GM21360 (cell line): ENCODE measurements around the gene KLK4.

Experiments
- ATAC-seq: cut with Tn5 transposase; IDR thresholded peaks from one replicate; pipeline ENCODE4 v1.9.1; 2021; ENCODE audit warnings: mild to moderate bottlenecking, moderate library complexity; ENCODE audit not compliant: unreplicated experiment

Gene KLK4

DNA sequence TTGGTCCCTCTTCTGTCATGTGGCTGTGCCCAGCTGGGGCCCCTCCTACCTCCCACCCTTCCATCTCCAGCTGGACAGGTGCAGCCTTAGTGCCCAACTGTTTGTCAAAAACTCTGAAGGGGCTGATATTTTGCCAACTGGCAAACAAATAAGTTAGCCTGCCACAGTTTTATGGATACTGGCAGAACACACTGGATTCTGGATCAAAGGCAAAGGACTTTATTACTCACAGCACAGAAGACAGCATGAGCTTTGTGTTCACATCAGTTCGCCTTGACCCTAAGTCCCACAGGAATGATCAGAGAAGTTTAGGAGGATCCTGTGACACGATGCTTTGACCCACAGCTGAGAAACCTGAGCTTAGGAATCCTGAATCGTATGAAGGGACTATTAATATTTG, 21.6 kb downstream of the KLK4 start:
- no peak for ATAC-seq

DNA sequence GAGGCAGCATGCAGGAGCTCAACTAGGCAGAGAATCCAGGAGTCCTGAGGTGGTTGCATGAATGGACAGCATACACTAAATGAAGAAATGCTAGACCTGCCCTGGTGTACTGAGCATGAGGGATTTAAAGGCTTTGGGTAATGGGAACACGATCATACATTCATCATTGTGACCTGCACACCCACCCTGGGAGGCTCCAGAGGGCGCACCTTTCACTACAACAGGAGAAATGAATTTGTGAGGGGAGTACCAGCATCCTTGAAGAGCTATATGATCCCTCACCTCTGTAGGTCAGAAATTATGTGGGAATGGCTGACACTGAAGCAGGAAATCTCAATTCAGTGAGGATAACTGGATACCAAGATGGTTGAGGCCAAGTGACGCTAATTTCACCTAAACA, 29.0 kb downstream of the KLK4 start:
- no peak for ATAC-seq

DNA sequence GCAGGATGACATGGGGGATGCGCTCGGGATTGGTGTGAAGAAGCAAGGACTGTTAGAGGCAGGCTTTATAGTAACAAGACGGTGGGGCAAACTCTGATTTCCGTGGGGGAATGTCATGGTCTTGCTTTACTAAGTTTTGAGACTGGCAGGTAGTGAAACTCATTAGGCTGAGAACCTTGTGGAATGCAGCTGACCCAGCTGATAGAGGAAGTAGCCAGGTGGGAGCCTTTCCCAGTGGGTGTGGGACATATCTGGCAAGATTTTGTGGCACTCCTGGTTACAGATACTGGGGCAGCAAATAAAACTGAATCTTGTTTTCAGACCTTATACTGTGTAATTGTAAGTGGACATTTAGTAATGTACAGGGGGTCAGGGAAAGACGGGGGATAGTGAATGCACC, 31.0 kb downstream of the KLK4 start:
- no peak for ATAC-seq

DNA sequence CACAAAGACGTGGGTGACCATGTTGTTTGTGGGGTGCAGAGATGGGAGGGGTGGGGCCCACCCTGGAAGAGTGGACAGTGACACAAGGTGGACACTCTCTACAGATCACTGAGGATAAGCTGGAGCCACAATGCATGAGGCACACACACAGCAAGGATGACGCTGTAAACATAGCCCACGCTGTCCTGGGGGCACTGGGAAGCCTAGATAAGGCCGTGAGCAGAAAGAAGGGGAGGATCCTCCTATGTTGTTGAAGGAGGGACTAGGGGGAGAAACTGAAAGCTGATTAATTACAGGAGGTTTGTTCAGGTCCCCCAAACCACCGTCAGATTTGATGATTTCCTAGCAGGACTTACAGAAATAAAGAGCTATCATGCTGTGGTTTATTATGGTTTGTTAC, 32.3 kb downstream of the KLK4 start:
- no peak for ATAC-seq

DNA sequence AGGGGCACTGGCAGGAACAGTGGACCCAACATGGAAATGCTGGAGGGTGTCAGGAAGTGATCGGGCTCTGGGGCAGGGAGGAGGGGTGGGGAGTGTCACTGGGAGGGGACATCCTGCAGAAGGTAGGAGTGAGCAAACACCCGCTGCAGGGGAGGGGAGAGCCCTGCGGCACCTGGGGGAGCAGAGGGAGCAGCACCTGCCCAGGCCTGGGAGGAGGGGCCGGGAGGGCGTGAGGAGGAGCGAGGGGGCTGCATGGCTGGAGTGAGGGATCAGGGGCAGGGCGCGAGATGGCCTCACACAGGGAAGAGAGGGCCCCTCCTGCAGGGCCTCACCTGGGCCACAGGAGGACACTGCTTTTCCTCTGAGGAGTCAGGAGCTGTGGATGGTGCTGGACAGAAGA, 33.9 kb downstream of the KLK4 start:
- ATAC-seq: no peak

DNA sequence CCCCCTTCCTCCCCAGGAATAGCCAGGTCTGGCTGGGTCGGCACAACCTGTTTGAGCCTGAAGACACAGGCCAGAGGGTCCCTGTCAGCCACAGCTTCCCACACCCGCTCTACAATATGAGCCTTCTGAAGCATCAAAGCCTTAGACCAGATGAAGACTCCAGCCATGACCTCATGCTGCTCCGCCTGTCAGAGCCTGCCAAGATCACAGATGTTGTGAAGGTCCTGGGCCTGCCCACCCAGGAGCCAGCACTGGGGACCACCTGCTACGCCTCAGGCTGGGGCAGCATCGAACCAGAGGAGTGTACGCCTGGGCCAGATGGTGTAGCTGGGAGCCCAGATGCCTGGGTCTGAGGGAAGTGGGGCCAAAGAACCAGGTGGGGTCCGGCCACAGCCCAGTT, 34.7 kb downstream of the KLK4 start:
- ATAC-seq: no peak

DNA sequence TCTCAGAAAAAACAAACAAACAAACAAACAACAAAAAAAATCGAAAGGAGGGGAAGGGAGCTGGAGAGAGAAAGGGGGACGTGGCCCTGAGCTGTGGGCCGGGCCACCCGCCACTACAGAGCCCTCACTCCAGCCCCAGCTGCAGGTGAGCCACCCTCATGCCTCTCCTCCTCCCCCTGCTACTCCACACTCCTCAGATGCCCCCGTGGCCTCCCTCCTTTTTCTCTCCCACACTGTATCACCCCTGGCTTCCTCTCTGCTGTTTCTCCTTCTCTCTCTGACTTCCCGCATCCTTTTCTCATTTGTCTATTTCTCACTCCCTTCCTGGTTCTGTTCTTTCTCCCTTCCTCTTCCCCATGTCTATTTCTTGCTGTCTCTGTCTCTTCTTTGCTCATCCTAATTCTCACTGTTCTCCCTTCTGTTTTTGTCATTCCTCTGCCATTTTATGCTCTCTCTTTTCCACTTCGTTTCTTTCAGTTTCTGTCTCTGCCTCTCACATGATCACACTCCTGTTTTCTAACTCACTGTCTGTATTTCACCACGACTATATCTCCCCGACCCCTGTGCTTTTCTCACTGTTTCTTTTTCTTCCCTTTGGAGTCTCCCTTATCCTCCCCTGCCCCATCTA, 35.3 kb downstream of the KLK4 start:
- no peak for ATAC-seq

DNA sequence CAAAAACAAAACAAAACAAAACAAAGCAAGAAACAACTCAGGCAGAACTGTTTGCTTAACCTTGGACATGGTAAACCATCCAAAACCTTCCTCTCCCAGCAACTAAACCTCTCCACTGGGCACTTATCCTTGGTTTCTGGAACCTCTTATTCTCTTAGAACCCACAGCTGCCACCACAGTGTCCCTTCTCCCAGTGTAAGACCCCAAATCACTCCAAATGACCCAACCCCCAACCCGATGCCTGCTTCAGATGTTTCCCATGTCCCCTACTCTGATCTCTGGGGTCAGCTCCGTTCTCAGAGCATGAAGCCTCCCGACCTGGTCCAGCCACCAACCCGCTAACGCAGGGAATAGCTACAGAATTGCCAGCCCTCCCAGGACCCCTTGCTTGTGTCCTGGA, 37.0 kb downstream of the KLK4 start:
- ATAC-seq: no peak

DNA sequence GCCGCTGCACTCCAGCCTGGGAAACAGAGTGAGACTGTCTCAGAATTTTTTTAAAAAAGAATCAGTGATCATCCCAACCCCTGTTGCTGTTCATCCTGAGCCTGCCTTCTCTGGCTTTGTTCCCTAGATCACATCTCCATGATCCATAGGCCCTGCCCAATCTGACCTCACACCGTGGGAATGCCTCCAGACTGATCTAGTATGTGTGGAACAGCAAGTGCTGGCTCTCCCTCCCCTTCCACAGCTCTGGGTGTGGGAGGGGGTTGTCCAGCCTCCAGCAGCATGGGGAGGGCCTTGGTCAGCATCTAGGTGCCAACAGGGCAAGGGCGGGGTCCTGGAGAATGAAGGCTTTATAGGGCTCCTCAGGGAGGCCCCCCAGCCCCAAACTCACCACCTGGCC, 38.1 kb downstream of the KLK4 start, which contains the start of gene KLK2:
TSS of gene KLK2 (plus strand) at position 384 of the 400 bp plus-strand sequence. CDS start 35 bp downstream, outside the sequence.
- no peak for ATAC-seq

DNA sequence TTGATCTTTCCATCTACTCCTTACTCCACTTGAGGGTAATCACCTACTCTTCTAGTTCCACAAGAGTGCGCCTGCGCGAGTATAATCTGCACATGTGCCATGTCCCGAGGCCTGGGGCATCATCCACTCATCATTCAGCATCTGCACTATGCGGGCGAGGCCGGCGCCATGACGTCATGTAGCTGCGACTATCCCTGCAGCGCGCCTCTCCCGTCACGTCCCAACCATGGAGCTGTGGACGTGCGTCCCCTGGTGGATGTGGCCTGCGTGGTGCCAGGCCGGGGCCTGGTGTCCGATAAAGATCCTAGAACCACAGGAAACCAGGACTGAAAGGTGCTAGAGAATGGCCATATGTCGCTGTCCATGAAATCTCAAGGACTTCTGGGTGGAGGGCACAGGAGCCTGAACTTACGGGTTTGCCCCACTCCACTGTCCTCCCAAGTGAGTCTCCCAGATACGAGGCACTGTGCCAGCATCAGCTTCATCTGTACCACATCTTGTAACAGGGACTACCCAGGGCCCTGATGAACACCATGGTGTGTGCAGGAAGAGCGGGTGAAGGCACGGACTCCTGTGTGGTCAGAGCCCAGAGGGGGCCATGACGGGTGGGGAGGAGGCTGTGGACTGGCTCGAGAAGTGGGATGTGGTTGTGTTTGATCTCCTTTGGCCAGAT, 40.6 kb downstream of the KLK4 start:
- ATAC-seq: no peak

DNA sequence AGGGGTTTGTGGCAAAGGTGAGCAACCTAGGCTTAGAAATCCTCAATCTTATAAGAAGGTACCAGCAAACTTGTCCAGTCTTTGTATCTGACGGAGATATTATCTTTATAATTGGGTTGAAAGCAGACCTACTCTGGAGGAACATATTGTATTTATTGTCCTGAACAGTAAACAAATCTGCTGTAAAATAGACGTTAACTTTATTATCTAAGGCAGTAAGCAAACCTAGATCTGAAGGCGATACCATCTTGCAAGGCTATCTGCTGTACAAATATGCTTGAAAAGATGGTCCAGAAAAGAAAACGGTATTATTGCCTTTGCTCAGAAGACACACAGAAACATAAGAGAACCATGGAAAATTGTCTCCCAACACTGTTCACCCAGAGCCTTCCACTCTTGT, 41.7 kb downstream of the KLK4 start:
- ATAC-seq: no peak

DNA sequence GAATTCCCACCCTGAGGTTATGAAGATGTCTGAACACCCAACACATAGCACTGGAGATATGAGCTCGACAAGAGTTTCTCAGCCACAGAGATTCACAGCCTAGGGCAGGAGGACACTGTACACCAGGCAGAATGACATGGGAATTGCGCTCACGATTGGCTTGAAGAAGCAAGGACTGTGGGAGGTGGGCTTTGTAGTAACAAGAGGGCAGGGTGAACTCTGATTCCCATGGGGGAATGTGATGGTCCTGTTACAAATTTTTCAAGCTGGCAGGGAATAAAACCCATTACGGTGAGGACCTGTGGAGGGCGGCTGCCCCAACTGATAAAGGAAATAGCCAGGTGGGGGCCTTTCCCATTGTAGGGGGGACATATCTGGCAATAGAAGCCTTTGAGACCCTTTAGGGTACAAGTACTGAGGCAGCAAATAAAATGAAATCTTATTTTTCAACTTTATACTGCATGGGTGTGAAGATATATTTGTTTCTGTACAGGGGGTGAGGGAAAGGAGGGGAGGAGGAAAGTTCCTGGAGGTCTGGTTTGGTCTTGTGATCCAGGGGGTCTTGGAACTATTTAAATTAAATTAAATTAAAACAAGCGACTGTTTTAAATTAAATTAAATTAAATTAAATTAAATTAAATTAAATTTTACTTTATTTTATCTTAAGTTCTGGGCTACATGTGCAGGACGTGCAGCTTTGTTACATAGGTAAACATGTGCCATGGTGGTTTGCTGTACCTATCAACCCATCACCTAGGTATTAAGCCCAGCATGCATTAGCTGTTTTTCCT, 49.5 kb downstream of the KLK4 start:
- ATAC-seq: no peak

DNA sequence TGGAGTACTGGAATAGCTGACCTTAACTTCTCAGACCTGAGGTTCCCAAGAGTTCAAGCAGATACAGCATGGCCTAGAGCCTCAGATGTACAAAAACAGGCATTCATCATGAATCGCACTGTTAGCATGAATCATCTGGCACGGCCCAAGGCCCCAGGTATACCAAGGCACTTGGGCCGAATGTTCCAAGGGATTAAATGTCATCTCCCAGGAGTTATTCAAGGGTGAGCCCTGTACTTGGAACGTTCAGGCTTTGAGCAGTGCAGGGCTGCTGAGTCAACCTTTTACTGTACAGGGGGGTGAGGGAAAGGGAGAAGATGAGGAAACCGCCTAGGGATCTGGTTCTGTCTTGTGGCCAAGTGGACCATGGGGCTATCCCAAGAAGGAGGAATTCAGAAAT, 50.2 kb downstream of the KLK4 start:
- ATAC-seq: no peak

DNA sequence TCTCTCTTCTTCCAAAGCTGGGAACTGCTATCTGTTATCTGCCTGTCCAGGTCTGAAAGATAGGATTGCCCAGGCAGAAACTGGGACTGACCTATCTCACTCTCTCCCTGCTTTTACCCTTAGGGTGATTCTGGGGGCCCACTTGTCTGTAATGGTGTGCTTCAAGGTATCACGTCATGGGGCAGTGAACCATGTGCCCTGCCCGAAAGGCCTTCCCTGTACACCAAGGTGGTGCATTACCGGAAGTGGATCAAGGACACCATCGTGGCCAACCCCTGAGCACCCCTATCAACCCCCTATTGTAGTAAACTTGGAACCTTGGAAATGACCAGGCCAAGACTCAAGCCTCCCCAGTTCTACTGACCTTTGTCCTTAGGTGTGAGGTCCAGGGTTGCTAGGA, 51.3 kb downstream of the KLK4 start:
- ATAC-seq: no peak

DNA sequence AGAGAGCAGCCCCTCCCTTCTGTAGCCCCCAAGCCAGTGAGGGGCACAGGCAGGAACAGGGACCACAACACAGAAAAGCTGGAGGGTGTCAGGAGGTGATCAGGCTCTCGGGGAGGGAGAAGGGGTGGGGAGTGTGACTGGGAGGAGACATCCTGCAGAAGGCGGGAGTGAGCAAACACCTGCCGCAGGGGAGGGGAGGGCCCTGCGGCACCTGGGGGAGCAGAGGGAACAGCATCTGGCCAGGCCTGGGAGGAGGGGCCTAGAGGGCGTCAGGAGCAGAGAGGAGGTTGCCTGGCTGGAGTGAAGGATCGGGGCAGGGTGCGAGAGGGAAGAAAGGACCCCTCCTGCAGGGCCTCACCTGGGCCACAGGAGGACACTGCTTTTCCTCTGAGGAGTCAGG, 52.3 kb downstream of the KLK4 start:
- ATAC-seq: no peak

DNA sequence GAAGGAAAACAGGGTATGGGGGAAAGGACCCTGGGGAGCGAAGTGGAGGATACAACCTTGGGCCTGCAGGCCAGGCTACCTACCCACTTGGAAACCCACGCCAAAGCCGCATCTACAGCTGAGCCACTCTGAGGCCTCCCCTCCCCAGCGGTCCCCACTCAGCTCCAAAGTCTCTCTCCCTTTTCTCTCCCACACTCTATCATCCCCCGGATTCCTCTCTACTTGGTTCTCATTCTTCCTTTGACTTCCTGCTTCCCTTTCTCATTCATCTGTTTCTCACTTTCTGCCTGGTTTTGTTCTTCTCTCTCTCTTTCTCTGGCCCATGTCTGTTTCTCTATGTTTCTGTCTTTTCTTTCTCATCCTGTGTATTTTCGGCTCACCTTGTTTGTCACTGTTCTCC, 53.8 kb downstream of the KLK4 start:
- ATAC-seq: no peak
